HG02763 (cell line): ENCODE results near the gene ACAP2.

Experiments used
- ATAC-seq: cut with Tn5 transposase; IDR thresholded peaks from one replicate; pipeline ENCODE4 v1.9.1; 2021; ENCODE audit warnings: mild to moderate bottlenecking, moderate library complexity; ENCODE audit not compliant: unreplicated experiment

ACAP2 gene

GRCh38 chr3:195263193-195263924, 179.5 kb downstream of the ACAP2 start:
- ATAC-seq: no peak

GRCh38 chr3:195261925-195262324, 180.9 kb downstream of the ACAP2 start:
- no peak for ATAC-seq

GRCh38 chr3:195260280-195260905, 182.4 kb downstream of the ACAP2 start:
- ATAC-seq: peak; percentile 1

GRCh38 chr3:195259475-195260279, 183.1 kb downstream of the ACAP2 start:
- ATAC-seq: peak; percentile 79

- peak; percentile 3 for ATAC-seq
Measured at GRCh38 chr3:195259154-195259474, 183.7 kb downstream of the ACAP2 start.

- ATAC-seq: no peak
Measured at GRCh38 chr3:195258449-195259153, 184.2 kb downstream of the ACAP2 start.

GRCh38 chr3:195257454-195258448, 185.1 kb downstream of the ACAP2 start:
- no peak for ATAC-seq

- ATAC-seq: no peak
Measured at GRCh38 chr3:195256639-195257453, 186.0 kb downstream of the ACAP2 start.

GRCh38 chr3:195255571-195256501, 187.0 kb downstream of the ACAP2 start:
- ATAC-seq: no peak

GRCh38 chr3:195255176-195255500, 187.7 kb downstream of the ACAP2 start:
- no peak for ATAC-seq

- no peak for ATAC-seq
Measured at GRCh38 chr3:195254454-195255175, 188.2 kb downstream of the ACAP2 start.

GRCh38 chr3:195253923-195254432, 188.8 kb downstream of the ACAP2 start:
- no peak for ATAC-seq

GRCh38 chr3:195251336-195252065, 191.3 kb downstream of the ACAP2 start:
- no peak for ATAC-seq

- no peak for ATAC-seq
Measured at GRCh38 chr3:195250473-195251251, 192.2 kb downstream of the ACAP2 start.

- no peak for ATAC-seq
Measured at GRCh38 chr3:195249858-195250464, 192.9 kb downstream of the ACAP2 start.
